CD4-positive, alpha-beta T cell treated with Interleukin-4 for 1 hour (primary cell): ENCODE measurements around the gene ARHGAP8.

Source experiments
- DNase-seq, 2 donors: peaks; one replicate each; pipeline ENCODE4 v3.0.0-alpha.2; 2020 to 2022

Gene ARHGAP8

GRCh38 chr22:44807232-44807631 is 54.9 kb downstream of the ARHGAP8 start:
- DNase-seq: no peak

GRCh38 chr22:44807915-44808690 is 55.7 kb downstream of the ARHGAP8 start:
- DNase-seq: no peak

GRCh38 chr22:44809456-44809855 is 57.1 kb downstream of the ARHGAP8 start:
- DNase-seq: no peak

GRCh38 chr22:44811141-44811540 is 58.8 kb downstream of the ARHGAP8 start:
- no peak for DNase-seq

- DNase-seq: no peak
Observed at GRCh38 chr22:44813416-44813815, 61.0 kb downstream of the ARHGAP8 start.

GRCh38 chr22:44814266-44815098 is 62.1 kb downstream of the ARHGAP8 start:
- no peak for DNase-seq

- DNase-seq: no peak
Observed at GRCh38 chr22:44815099-44816070, 63.0 kb downstream of the ARHGAP8 start.

GRCh38 chr22:44816141-44816540 is 63.8 kb downstream of the ARHGAP8 start:
- DNase-seq: no peak

GRCh38 chr22:44818727-44819126 is 66.4 kb downstream of the ARHGAP8 start:
- DNase-seq: no peak

GRCh38 chr22:44819966-44820631 is 67.7 kb downstream of the ARHGAP8 start:
- no peak for DNase-seq

GRCh38 chr22:44821741-44822475 is 69.5 kb downstream of the ARHGAP8 start:
- no peak for DNase-seq

GRCh38 chr22:44822534-44822933 is 70.2 kb downstream of the ARHGAP8 start:
- DNase-seq: no peak

- no peak for DNase-seq
Observed at GRCh38 chr22:44823396-44823795, 71.0 kb downstream of the ARHGAP8 start.

GRCh38 chr22:44823806-44824205 is 71.4 kb downstream of the ARHGAP8 start:
- no peak for DNase-seq

GRCh38 chr22:44824271-44824670 is 71.9 kb downstream of the ARHGAP8 start:
- DNase-seq: no peak

GRCh38 chr22:44825310-44826150 is 73.2 kb downstream of the ARHGAP8 start:
- DNase-seq: no peak

- no peak for DNase-seq
Observed at GRCh38 chr22:44827666-44828190, 75.4 kb downstream of the ARHGAP8 start.

- no peak for DNase-seq
Observed at GRCh38 chr22:44828193-44828592, 75.8 kb downstream of the ARHGAP8 start.

GRCh38 chr22:44831885-44832284 is 79.5 kb downstream of the ARHGAP8 start:
- DNase-seq: no peak

GRCh38 chr22:44834065-44834464 is 81.7 kb downstream of the ARHGAP8 start:
- no peak for DNase-seq
